Ishikawa (cell line): Measurements from ENCODE around the gene TUBGCP4.

Experiments used
- CEBPB ChIP-seq: IDR thresholded peaks from 2 replicates; pipeline ENCODE4 v1.6.1; 2012
- CREB1 ChIP-seq: IDR thresholded peaks from 2 replicates; pipeline ENCODE4 v1.6.1; 2012; ENCODE audit warnings: low read depth
- EGR1 ChIP-seq: IDR thresholded peaks from 2 replicates; pipeline ENCODE4 v1.6.1; 2012
- EP300 ChIP-seq: IDR thresholded peaks from 2 replicates; pipeline ENCODE4 v1.6.1; 2012; ENCODE audit warnings: borderline replicate concordance
- FOXM1 ChIP-seq: IDR thresholded peaks from 2 replicates; pipeline ENCODE4 v1.6.1; 2012; ENCODE audit warnings: low read depth, borderline replicate concordance
- NFIC ChIP-seq: IDR thresholded peaks from 2 replicates; pipeline ENCODE4 v1.6.1; 2012
- RAD21 ChIP-seq: IDR thresholded peaks from 2 replicates; pipeline ENCODE4 v1.6.1; 2012; ENCODE audit warnings: low read depth
- REST ChIP-seq: IDR thresholded peaks from 2 replicates; pipeline ENCODE4 v1.6.1; 2012; ENCODE audit warnings: low read depth, mild to moderate bottlenecking
- TAF1 ChIP-seq: IDR thresholded peaks from 2 replicates; pipeline ENCODE4 v1.6.1; 2012; ENCODE audit warnings: low read depth, mild to moderate bottlenecking
- TCF12 ChIP-seq: IDR thresholded peaks from 2 replicates; pipeline ENCODE4 v1.6.1; 2012; ENCODE audit warnings: low read depth
- TEAD4 ChIP-seq: IDR thresholded peaks from 2 replicates; pipeline ENCODE4 v1.6.1; 2012
- YY1 ChIP-seq: IDR thresholded peaks from 2 replicates; pipeline ENCODE4 v1.6.1; 2012; ENCODE audit warnings: low read depth
- ZBTB7A ChIP-seq: IDR thresholded peaks from 2 replicates; pipeline ENCODE4 v1.6.1; 2012; ENCODE audit warnings: low read depth
- TF ChIP-seq, protein P1 (sequence below): IDR thresholded peaks from 2 replicates; pipeline ENCODE4 v1.6.1; 2012
- TF ChIP-seq, protein P2 (sequence below): IDR thresholded peaks from 2 replicates; pipeline ENCODE4 v1.6.1; 2012

TUBGCP4 gene

GRCh38 chr15:43370975-43371974 is at the start of gene TUBGCP4, which contains the start of gene ZSCAN29:
Gene TUBGCP4, plus strand, starts transcription at chr15:43371101. Its CDS starts 254 bp downstream, at chr15:43371355.
Gene ZSCAN29, minus strand, starts transcription at chr15:43371043. Its CDS starts 1,130 bp downstream, at chr15:43369913.
- TF ChIP-seq, protein P1, sequence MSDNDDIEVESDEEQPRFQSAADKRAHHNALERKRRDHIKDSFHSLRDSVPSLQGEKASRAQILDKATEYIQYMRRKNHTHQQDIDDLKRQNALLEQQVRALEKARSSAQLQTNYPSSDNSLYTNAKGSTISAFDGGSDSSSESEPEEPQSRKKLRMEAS: no peak; the same call in 1 of the 2 replicates
- TF ChIP-seq TCF12 (no peak; the same call in 1 of the 2 replicates), NFIC (no peak), YY1 (peak; percentile 26; the same call in 1 of the 2 replicates), CEBPB (no peak), ZBTB7A (peak; percentile 85), FOXM1 (no peak), TAF1 (peak; percentile 83), EP300 (no peak), TEAD4 (no peak), EGR1 (no peak), RAD21 (no peak), REST (no peak), CREB1 (no peak)
- TF ChIP-seq, protein P2, sequence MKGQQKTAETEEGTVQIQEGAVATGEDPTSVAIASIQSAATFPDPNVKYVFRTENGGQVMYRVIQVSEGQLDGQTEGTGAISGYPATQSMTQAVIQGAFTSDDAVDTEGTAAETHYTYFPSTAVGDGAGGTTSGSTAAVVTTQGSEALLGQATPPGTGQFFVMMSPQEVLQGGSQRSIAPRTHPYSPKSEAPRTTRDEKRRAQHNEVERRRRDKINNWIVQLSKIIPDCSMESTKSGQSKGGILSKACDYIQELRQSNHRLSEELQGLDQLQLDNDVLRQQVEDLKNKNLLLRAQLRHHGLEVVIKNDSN: 0 out of 2 replicates have a peak, but pooled peaks have one; percentile 9

DNA sequence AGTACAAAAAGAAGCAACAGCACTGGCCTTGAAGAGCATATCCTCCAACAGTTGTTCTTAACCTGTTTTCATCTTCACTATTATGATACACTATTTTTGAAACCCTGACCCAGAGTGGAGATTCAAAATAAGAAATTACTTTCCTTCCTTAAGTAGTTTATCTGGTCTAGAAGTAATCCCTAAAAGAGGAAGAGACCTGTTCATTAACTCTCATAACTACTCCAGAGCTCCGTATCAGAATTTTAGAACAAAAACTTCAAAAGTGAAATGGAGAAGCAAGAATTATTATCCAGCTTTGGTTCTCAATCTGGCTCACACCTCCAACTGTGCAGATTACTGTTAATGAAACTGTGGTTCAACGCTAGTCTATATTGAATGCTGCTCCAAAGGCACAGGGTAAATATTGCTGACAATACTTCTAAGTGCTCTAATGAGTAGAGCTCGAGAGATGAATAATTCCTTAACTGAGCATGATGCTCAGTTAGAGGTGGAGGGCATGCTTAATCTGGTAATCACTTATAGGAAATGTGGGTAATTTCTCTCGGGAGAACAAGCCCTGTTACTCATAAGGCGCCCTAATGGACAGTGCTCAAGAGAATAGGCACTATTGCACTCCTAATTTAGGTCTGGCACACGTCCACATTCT is 45.7 kb upstream of the TUBGCP4 start:
- TF ChIP-seq, protein P1: no peak
- no peak for TF ChIP-seq EP300
- TF ChIP-seq ZBTB7A: no peak
- TF ChIP-seq YY1: no peak
- no peak for TF ChIP-seq FOXM1
- no peak for TF ChIP-seq REST
- TF ChIP-seq TAF1: no peak
- TF ChIP-seq, protein P2: no peak
- no peak for TF ChIP-seq RAD21
- TF ChIP-seq EGR1: no peak
- no peak for TF ChIP-seq NFIC

DNA sequence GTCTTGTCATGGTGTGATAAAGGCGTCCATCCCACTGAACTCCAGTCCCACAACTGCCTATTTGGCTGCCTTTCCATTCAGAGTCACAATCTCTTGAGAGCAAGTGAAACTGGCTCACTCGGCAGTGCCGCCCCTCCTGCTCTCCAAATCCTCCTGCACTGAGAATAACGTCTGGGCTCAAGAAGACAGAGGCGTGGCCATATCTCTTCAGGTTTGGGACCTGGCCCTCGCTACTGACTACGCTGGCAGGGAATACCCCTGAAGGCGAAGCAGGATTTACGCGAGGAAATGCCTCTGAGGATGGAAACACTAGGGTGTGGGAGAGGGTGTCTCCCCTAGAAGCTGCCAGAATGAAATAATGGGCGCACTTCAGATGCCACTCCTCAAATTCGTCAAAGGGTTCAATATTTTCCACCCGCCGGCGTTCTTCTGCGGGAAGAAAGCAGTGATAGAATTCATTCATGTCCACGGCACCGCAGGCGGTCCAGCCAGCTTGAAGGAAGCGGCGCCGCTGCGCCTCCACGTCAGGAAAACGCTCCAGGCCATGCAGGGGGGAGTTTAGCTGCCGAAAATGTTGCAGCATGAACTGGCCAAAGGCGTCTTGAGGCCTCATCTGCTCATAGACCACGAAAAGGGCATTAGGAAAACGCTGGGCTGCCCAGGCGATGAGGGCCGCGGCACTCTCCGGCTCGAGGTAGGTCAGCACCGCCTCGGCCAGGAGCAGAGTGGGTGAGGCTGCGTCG is 41.5 kb upstream of the TUBGCP4 start:
- TF ChIP-seq NFIC (no peak), EP300 (no peak), REST (no peak)
